Measurements from ENCODE around the gene NPLOC4. TPM values are rescaled to one million over a fixed set of nuclear protein-coding genes. Genes with fewer than 3 reads are reported as not detected.

The NPLOC4 gene
- total and polyA plus RNA-seq, 2 of the 13 experiments (the other 11 are each of a cell fraction or from before 2014, with no cell fraction given) = 57.0 to 97.0 TPM

DNA sequence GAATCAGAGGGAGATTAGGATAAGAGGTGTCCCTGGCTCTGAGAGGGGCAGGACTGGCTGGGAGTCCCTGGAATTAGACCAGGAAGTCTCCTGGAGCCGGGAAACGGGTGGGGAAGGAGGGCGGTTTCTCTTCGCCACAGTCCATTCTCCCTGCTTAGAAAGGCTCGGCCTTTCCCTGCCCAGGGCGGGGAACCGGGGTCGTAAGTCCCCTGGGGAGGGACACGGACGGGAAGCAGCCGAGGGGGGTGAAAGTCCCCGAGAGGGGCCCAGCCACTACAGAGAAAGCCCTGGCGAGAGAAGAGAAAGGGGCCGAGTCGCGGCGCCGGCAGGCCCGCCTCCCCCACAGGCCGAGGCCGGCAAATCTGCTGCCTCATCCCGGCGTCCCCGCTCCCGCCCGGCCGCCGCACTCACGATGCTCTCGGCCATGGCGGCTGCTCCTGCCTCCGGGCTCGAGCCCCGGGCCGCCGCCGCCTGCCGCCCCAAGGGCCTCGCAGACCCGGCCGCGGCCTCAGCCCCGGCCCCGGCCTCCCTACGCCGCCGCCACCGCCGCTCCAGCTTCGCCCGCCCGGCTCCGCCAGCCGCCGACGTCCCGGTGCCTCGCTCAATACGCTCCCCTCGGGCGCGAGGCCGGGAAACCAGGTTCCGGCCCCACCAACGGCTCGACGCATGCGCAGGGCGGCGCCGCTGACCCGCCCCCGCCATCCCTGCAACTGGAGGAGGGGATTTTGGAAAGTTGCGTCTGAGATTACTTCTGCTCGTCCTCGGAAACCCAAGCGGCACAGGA, at the start of gene NPLOC4, which contains the start of gene TSPAN10 (continued):
- TF ChIP-seq ZNF446 (CRISPR knock-in tag; IDR thresholded peaks at IDR 0.05) (peak; percentile 81; the same call in 1 of the 2 replicates), ZNF781 (CRISPR knock-in tag; IDR thresholded peaks at IDR 0.05; ENCODE audit: borderline replicate concordance, not compliant biosample characterization) (no peak), RFXAP (CRISPR knock-in tag; IDR thresholded peaks at IDR 0.05; ENCODE audit: borderline replicate concordance) (peak; percentile 86), ZZZ3 (CRISPR knock-in tag; IDR thresholded peaks at IDR 0.05; ENCODE audit: borderline replicate concordance) (peak; percentile 79; the same call in 1 of the 2 replicates), FOXO1 (CRISPR knock-in tag; IDR thresholded peaks at IDR 0.05) (peak; percentile 93), PHF8 (CRISPR knock-in tag; IDR thresholded peaks at IDR 0.05) (peak; percentile 90), ARNTL (CRISPR knock-in tag; IDR thresholded peaks at IDR 0.05) (no peak), IKZF4 (CRISPR knock-in tag; IDR thresholded peaks at IDR 0.05; ENCODE audit: borderline replicate concordance, low read depth, not compliant biosample characterization) (peak; percentile 75), NFRKB (IDR thresholded peaks at IDR 0.05) (no peak), TAF15 (IDR thresholded peaks at IDR 0.05; ENCODE audit: low read depth, low read length, poor library complexity, severe bottlenecking) (no peak), MAFG (CRISPR knock-in tag; IDR thresholded peaks at IDR 0.05) (no peak), NR1H2 (CRISPR knock-in tag; IDR thresholded peaks at IDR 0.05; ENCODE audit: borderline replicate concordance, low read depth) (no peak; the same call in 1 of the 2 replicates), GATAD2A (CRISPR knock-in tag; IDR thresholded peaks at IDR 0.05) (peak; percentile 65), WIZ (CRISPR knock-in tag; IDR thresholded peaks at IDR 0.05) (0 out of 2 replicates have a peak, but pooled peaks have one; percentile 50), YEATS2 (CRISPR knock-in tag; IDR thresholded peaks at IDR 0.05; ENCODE audit: borderline replicate concordance) (peak; percentile 88)
- TF ChIP-seq, protein P1, sequence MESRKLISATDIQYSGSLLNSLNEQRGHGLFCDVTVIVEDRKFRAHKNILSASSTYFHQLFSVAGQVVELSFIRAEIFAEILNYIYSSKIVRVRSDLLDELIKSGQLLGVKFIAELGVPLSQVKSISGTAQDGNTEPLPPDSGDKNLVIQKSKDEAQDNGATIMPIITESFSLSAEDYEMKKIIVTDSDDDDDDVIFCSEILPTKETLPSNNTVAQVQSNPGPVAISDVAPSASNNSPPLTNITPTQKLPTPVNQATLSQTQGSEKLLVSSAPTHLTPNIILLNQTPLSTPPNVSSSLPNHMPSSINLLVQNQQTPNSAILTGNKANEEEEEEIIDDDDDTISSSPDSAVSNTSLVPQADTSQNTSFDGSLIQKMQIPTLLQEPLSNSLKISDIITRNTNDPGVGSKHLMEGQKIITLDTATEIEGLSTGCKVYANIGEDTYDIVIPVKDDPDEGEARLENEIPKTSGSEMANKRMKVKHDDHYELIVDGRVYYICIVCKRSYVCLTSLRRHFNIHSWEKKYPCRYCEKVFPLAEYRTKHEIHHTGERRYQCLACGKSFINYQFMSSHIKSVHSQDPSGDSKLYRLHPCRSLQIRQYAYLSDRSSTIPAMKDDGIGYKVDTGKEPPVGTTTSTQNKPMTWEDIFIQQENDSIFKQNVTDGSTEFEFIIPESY (CRISPR knock-in tag; IDR thresholded peaks at IDR 0.05) = peak; percentile 57
- TF ChIP-seq, protein P2, sequence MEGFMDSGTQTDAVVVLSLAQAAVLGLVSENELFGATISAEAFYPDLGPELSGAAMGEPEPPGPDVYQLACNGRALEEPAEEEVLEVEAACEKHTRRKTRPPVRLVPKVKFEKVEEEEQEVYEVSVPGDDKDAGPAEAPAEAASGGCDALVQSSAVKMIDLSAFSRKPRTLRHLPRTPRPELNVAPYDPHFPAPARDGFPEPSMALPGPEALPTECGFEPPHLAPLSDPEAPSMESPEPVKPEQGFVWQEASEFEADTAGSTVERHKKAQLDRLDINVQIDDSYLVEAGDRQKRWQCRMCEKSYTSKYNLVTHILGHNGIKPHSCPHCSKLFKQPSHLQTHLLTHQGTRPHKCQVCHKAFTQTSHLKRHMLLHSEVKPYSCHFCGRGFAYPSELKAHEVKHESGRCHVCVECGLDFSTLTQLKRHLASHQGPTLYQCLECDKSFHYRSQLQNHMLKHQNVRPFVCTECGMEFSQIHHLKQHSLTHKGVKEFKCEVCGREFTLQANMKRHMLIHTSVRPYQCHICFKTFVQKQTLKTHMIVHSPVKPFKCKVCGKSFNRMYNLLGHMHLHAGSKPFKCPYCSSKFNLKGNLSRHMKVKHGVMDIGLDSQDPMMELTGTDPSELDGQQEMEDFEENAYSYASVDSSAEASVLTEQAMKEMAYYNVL (CRISPR knock-in tag; IDR thresholded peaks at IDR 0.05; ENCODE audit: borderline replicate concordance) = peak; percentile 79; the same call in 1 of the 2 replicates
- TF ChIP-seq, protein P3, sequence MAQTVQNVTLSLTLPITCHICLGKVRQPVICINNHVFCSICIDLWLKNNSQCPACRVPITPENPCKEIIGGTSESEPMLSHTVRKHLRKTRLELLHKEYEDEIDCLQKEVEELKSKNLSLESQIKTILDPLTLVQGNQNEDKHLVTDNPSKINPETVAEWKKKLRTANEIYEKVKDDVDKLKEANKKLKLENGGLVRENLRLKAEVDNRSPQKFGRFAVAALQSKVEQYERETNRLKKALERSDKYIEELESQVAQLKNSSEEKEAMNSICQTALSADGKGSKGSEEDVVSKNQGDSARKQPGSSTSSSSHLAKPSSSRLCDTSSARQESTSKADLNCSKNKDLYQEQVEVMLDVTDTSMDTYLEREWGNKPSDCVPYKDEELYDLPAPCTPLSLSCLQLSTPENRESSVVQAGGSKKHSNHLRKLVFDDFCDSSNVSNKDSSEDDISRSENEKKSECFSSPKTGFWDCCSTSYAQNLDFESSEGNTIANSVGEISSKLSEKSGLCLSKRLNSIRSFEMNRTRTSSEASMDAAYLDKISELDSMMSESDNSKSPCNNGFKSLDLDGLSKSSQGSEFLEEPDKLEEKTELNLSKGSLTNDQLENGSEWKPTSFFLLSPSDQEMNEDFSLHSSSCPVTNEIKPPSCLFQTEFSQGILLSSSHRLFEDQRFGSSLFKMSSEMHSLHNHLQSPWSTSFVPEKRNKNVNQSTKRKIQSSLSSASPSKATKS (CRISPR knock-in tag; IDR thresholded peaks at IDR 0.05) = no peak
- TF ChIP-seq, protein P4, sequence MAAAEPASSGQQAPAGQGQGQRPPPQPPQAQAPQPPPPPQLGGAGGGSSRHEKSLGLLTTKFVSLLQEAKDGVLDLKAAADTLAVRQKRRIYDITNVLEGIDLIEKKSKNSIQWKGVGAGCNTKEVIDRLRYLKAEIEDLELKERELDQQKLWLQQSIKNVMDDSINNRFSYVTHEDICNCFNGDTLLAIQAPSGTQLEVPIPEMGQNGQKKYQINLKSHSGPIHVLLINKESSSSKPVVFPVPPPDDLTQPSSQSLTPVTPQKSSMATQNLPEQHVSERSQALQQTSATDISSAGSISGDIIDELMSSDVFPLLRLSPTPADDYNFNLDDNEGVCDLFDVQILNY (CRISPR knock-in tag; conservative IDR thresholded peaks at IDR 0.05) = peak; percentile 87
- TF ChIP-seq, protein P5, sequence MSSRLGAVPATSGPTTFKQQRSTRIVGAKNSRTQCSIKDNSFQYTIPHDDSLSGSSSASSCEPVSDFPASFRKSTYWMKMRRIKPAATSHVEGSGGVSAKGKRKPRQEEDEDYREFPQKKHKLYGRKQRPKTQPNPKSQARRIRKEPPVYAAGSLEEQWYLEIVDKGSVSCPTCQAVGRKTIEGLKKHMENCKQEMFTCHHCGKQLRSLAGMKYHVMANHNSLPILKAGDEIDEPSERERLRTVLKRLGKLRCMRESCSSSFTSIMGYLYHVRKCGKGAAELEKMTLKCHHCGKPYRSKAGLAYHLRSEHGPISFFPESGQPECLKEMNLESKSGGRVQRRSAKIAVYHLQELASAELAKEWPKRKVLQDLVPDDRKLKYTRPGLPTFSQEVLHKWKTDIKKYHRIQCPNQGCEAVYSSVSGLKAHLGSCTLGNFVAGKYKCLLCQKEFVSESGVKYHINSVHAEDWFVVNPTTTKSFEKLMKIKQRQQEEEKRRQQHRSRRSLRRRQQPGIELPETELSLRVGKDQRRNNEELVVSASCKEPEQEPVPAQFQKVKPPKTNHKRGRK (CRISPR knock-in tag; IDR thresholded peaks at IDR 0.05) = no peak

All from HepG2 (cell line).